Neutrophil (primary cell): ENCODE data around the gene ANGPT4.
A peak's percentile ranks its signal among the peaks of the same experiment; 100 is the strongest.

ENCODE experiments used
- H3K27ac ChIP-seq: fragments of 200-600 bp; sonication (generic); 2 replicates; pipeline ENCODE4 v1.5.1; 2016; ENCODE audit warnings: mild to moderate bottlenecking, moderate library complexity
- H3K27me3 ChIP-seq: fragments of 200-600 bp; sonication (generic); 2 replicates; pipeline ENCODE4 v1.6.0; 2016; ENCODE audit warnings: mild to moderate bottlenecking
- H3K36me3 ChIP-seq: fragments of 200-600 bp; sonication (generic); 2 replicates; pipeline ENCODE4 v1.5.1; 2017
- H3K4me1 ChIP-seq, 2 experiments: fragments of 200-600 bp in 1 of 2; sonication (generic) in 1 of 2; 1 replicate in 1 of 2; 2 replicates in 1 of 2; pipeline versions ENCODE4 v1.5.1 to v1.6.1; 2013 to 2016; ENCODE audit warnings: low read depth in 1 of 2, low read length in 1 of 2, mild to moderate bottlenecking in 1 of 2, moderate library complexity in 1 of 2; ENCODE audit not compliant: control insufficient read depth in 1 of 2, insufficient read depth in 1 of 2
- H3K4me3 ChIP-seq, 2 experiments: fragments of 200-600 bp in 1 of 2; sonication (generic) in 1 of 2; 1 replicate in 1 of 2; 2 replicates in 1 of 2; pipeline ENCODE4 v1.5.1; 2013 to 2016; ENCODE audit warnings: low read depth in 1 of 2, low read length in 1 of 2, mild to moderate bottlenecking in 1 of 2, moderate library complexity in 1 of 2
- H3K9me3 ChIP-seq: fragments of 200-600 bp; sonication (generic); 2 replicates; pipeline ENCODE4 v1.5.1; 2016
- TF ChIP-seq, protein P1 (sequence below): fragments of 200-600 bp; sonication (generic); IDR thresholded peaks from 2 replicates; pipeline ENCODE4 v1.5.1; 2016; ENCODE audit warnings: antibody characterized with exemption

Gene ANGPT4

DNA sequence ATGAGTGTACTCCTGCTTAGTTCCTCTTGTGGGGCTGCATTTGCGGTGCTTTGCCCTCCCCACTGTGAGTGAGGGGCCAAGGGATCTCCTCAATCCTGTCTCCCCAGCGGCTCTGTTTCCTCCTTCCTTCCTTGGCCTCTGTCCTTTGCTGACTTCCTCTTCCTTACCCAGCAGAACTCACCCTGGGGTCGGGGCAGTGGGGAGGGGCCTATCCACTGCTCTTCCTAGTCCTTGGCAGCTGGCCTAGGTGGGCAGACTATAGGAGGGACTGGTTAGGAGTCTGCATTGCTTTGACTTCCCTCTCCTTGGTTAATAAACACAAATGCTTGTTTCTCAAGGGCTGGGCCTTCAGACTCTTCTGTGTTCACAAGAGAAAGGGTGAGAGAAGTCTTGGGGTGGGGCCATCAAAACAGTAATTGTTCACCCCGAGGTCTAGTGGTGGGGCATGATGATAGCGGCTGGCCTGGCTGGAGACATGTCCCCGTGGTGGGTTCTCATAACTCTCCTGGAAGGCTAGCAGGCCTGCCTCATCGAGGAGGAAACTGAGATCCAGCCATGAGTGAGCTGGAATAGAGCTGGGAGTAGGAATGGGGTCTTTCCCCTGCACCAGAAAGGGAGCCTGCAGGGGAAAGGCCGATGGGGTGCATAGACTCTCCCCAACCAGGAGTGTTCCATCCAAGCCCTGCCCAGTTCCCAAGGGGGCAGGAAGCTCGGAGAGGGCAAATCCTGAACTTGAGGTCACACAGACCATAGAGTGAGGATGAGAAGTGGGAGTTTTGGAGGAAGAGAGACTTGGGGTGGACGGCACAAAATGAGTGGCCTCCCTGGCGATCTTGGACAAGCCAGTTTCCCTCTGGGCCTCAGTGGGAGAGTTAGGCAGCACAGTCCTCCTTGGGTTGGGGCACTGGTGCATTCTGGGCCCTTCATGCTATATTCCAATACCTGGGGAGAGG lies 69.9 kb downstream of the ANGPT4 start:
- Histone ChIP-seq H3K27ac (peak overlapping the region; percentile 20), H3K36me3 (no peaks in the 10 kb centered on the region), H3K9me3 (no peaks in the 10 kb centered on the region), H3K4me3 (no peak overlapping the region), H3K4me1 (peaks cover 34 to 41% of the 10 kb centered on the region in 2 experiments), H3K27me3 (peaks cover 49% of the 10 kb centered on the region)
- TF ChIP-seq, protein P1, sequence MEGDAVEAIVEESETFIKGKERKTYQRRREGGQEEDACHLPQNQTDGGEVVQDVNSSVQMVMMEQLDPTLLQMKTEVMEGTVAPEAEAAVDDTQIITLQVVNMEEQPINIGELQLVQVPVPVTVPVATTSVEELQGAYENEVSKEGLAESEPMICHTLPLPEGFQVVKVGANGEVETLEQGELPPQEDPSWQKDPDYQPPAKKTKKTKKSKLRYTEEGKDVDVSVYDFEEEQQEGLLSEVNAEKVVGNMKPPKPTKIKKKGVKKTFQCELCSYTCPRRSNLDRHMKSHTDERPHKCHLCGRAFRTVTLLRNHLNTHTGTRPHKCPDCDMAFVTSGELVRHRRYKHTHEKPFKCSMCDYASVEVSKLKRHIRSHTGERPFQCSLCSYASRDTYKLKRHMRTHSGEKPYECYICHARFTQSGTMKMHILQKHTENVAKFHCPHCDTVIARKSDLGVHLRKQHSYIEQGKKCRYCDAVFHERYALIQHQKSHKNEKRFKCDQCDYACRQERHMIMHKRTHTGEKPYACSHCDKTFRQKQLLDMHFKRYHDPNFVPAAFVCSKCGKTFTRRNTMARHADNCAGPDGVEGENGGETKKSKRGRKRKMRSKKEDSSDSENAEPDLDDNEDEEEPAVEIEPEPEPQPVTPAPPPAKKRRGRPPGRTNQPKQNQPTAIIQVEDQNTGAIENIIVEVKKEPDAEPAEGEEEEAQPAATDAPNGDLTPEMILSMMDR, result no peak

GRCh38 chr20:845226-845868 lies 70.8 kb downstream of the ANGPT4 start:
- Histone ChIP-seq H3K4me3 (peak overlapping the region; percentile 2 to 50), H3K36me3 (no peaks in the 10 kb centered on the region), H3K27ac (no peak overlapping the region), H3K9me3 (peaks cover 5% of the 10 kb centered on the region), H3K4me1 (peaks cover 34 to 46% of the 10 kb centered on the region in 2 experiments), H3K27me3 (peaks cover 57% of the 10 kb centered on the region)
- TF ChIP-seq, protein P1, result no peak

DNA sequence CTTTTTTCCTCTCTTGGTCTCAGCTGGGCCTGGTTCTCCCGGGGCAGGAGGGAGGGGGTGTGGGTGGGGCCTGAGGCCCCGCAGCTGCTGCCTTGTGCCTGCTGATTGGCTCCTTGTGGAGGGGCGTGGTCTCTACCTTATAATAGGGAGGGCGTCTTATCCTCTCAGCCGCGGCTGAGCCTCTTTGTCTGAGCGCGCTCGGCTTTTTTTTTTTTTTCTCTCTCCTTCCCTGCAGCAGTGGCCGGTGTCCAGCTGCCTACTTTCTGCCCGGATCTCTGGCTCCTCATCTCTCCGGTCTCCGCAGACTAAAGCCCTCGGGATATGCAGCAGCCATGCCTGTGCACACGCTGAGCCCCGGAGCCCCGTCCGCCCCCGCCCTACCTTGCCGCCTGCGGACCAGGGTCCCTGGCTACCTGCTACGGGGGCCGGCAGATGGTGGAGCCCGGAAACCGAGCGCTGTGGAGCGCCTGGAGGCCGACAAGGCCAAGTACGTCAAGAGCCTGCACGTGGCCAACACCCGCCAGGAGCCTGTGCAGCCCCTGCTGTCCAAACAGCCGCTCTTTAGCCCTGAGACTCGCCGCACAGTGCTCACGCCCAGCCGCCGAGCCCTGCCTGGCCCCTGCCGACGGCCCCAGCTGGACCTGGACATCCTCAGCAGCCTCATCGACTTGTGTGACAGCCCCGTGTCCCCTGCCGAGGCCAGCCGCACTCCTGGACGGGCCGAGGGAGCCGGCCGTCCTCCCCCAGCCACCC lies 71.5 kb downstream of the ANGPT4 start:
- H3K27me3 ChIP-seq, result peaks cover 59% of the 10 kb centered on the region
- H3K9me3 ChIP-seq, result peaks cover 5% of the 10 kb centered on the region
- H3K36me3 ChIP-seq, result no peaks in the 10 kb centered on the region
- TF ChIP-seq, protein P1, result no peak
- peak overlapping the region; percentile 48 to 50 for H3K4me3 ChIP-seq
- H3K4me1 ChIP-seq, result peaks cover 34 to 46% of the 10 kb centered on the region in 2 experiments
- no peak overlapping the region for H3K27ac ChIP-seq

DNA sequence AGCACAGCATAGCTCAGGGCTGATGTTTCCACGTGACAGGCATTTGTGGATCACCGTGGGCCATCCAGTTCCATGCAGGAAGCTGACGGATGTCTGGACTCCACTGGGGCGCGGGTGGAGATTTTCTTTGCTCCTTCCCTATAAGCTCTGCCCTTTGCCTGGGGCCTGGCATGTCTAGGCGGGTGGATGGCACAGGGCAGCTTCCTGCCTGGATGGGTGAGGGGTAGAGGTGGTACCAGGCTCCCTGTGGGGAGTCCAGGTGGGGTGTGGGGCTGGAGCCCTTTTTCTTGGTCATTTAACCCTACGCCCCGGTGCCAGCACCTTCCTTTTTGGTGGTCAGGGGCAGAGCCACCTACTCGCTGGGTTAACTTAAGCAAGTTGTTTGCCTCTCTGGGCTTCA lies 72.2 kb downstream of the ANGPT4 start:
- Histone ChIP-seq H3K27me3 (peaks cover 59% of the 10 kb centered on the region), H3K4me3 (peak overlapping the region in 1 of 2 experiments; percentile 48), H3K36me3 (no peaks in the 10 kb centered on the region), H3K27ac (no peak overlapping the region), H3K4me1 (peaks cover 34 to 46% of the 10 kb centered on the region in 2 experiments), H3K9me3 (peaks cover 5% of the 10 kb centered on the region)
- TF ChIP-seq, protein P1, result no peak

DNA sequence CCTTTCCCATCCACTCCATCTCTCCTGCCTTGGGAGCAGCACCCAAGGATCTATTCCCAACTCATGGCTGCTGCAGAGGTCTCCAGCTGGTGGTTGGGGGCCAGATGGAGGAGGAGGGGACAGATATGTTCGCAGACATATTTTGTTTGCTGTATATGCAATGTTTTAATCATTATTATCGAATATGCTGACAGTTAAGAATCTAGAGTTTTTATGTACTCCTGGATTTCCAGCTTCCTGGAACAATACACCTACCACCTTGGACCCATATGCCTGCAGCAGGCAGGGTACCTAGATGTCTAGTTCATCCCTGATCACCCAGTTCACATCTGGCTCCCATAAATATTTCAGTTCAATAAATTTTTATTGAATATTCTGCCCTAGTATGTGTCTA lies 73.6 kb downstream of the ANGPT4 start:
- peaks cover 59% of the 10 kb centered on the region for H3K27me3 ChIP-seq
- TF ChIP-seq, protein P1, result no peak
- H3K27ac ChIP-seq, result no peak overlapping the region
- H3K9me3 ChIP-seq, result peaks cover 5% of the 10 kb centered on the region
- H3K36me3 ChIP-seq, result no peaks in the 10 kb centered on the region
- peaks cover 34 to 46% of the 10 kb centered on the region in 2 experiments for H3K4me1 ChIP-seq
- H3K4me3 ChIP-seq, result no peak overlapping the region
